Measurements from ENCODE around the gene TEX52. TPM values are rescaled to one million over a fixed set of nuclear protein-coding genes. Genes with fewer than 3 reads are reported as not detected.

Gene TEX52
- total and polyA plus RNA-seq, 2 of the 8 experiments (the other 6 are each of a cell fraction or from before 2014, with no cell fraction given) = not detected

- TF ChIP-seq ATF2 (IDR thresholded peaks at IDR 0.05; ENCODE audit: low read length) (no peak; the same call in 1 of the 2 replicates), TAF1 (IDR thresholded peaks at IDR 0.05; ENCODE audit: low read depth, low read length) (no peak), POLR2AphosphoS5 (IDR thresholded peaks at IDR 0.05; ENCODE audit: low read depth, low read length) (peak; percentile 32; the same call in 1 of the 2 replicates), CBX8 (IDR thresholded peaks at IDR 0.05; ENCODE audit: borderline replicate concordance, low read depth, low read length) (no peak), SP4 (IDR thresholded peaks at IDR 0.05; ENCODE audit: low read length) (no peak), ATF3 (IDR thresholded peaks at IDR 0.05; ENCODE audit: insufficient read depth, low read depth, low read length) (no peak), RBBP5 (IDR thresholded peaks at IDR 0.05; ENCODE audit: borderline replicate concordance, low read depth, low read length) (peak; percentile 43; the same call in 1 of the 2 replicates), ASH2L (IDR thresholded peaks at IDR 0.05; ENCODE audit: low read length) (peak; percentile 62), GABPA (IDR thresholded peaks at IDR 0.05; ENCODE audit: borderline replicate concordance, insufficient read depth, low read length) (no peak), BRCA1 (IDR thresholded peaks at IDR 0.05; ENCODE audit: low read depth, low read length) (no peak), MAFK (IDR thresholded peaks at IDR 0.05; ENCODE audit: low read depth, low read length) (no peak)
These were observed 19.7 kb upstream of the TEX52 start (continued) for GRCh38 chr12:2876431-2877046.
